HG02870 (cell line): ENCODE results near the gene ACVRL1.

ENCODE experiments used
- ATAC-seq: cut with Tn5 transposase; IDR thresholded peaks from one replicate; pipeline ENCODE4 v1.9.1; 2021; ENCODE audit warnings: mild to moderate bottlenecking, moderate library complexity; ENCODE audit not compliant: unreplicated experiment

Gene ACVRL1

GRCh38 chr12:51959211-51959610 is 51.9 kb downstream of the ACVRL1 start:
- no peak for ATAC-seq

DNA sequence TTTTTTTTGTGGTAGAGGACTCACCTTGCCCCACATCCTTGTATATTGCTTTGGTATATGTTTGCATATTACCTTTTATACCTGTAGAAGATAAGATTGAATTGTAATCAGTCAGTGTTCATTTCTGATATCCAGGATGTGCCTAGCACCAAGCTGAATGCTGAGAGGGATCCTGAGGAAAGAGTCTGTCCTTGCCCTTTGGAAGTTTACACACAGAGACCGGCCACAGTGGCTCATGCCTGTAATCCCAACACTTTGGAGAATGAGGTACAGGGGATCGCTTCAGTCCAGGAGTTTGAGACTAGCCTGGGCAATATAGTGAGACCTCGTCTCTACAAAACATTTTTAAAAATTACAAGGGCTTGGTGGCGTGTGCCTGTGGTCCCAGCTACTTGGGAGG is 52.6 kb downstream of the ACVRL1 start:
- no peak for ATAC-seq

- no peak for ATAC-seq
These were observed 53.2 kb downstream of the ACVRL1 start for GRCh38 chr12:51960488-51960887.

DNA sequence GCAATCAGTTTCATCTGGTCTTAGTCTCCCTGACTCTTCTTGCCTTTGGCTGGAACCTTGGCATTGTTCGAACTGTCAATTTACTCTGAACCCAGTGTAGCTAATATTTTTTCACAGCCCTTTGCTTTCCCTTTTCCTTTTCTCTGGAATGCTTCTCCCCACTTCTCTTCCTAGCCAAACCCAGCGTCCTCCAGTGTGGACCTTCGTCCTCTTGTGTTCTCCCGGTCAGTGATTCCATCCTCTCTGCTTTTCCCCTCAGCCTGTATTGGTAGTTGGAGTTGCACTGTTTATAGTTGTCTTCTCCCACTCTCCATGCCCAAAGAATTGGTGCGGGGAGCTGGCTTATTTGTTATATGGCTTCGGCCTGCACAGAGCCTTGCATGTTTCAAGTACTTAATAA is 53.6 kb downstream of the ACVRL1 start:
- no peak for ATAC-seq

DNA sequence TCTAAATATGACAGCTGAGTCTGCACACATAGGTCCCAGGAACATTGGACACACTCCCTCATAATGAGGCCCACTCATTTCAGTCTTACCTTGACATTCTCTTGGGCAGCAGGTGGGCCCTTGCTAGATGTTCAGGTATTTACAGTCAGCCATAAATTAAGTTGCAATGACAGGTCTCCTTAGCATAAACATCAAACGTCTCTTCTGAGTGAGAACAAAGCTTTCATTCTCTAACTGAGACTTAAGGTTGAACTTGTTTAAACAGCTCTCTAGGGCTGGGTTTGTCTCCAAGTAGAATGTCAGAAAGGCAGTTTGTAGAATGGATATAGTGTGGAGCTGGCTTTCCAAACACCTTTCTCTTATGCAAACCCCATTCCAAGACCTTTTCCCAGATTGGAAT is 54.5 kb downstream of the ACVRL1 start:
- ATAC-seq, result no peak

GRCh38 chr12:51962737-51963136 is 55.4 kb downstream of the ACVRL1 start:
- ATAC-seq, result no peak

DNA sequence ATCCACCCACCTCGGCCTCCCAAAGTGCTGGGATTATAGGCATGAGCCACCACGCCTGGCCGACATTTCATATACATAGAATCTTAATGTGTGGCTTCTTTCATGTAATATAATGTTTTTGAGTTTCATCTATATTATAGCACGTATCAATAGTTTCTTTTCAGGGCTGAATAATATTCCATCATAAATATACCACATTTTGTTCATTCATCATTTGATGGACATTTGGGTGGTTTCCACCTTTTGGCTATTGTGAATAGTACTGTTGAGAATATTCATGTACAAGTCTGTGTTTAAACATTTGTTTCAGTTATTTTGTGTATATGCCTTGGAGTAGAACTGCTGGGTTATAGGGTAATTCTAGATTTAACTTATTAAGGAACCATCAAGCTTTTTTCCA is 56.2 kb downstream of the ACVRL1 start:
- no peak for ATAC-seq

GRCh38 chr12:51969643-51970042 is 62.3 kb downstream of the ACVRL1 start:
- ATAC-seq, result no peak

- ATAC-seq, result peak; percentile 97
These were observed 63.8 kb downstream of the ACVRL1 start for GRCh38 chr12:51970904-51971646.

- no peak for ATAC-seq
These were observed 64.5 kb downstream of the ACVRL1 start for GRCh38 chr12:51971679-51972421.

DNA sequence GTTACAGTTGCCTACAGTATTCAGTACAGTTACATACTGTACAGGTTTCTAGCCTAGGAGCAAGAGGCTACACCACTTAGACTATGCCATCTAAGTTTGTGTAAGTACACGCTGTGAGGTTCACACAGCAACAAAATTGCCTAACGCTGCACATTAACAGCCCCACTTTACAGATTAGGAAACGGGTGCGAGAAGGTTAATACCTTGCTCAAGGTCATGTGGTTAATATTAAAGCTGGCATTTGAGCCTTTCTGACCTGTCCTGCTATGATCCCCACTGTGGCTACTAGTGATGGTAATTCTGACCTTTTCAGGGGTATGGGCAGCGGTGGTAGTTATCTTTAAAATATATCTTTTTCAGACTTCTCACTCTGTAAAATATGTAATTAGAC is 65.1 kb downstream of the ACVRL1 start:
- ATAC-seq, result no peak

GRCh38 chr12:51972849-51973273 is 65.6 kb downstream of the ACVRL1 start:
- no peak for ATAC-seq
